NK-92 treated with Interleukin-12 subunit alpha and Interleukin-12 subunit beta, amount 100 ng/mL, for 24 hours (cell line): ENCODE measurements around the gene CHD6.

Experiments used
- DNase-seq: peaks from one replicate; lab custom pipeline; 2025; lab: John Stamatoyannopoulos, UW

Gene CHD6

DNA sequence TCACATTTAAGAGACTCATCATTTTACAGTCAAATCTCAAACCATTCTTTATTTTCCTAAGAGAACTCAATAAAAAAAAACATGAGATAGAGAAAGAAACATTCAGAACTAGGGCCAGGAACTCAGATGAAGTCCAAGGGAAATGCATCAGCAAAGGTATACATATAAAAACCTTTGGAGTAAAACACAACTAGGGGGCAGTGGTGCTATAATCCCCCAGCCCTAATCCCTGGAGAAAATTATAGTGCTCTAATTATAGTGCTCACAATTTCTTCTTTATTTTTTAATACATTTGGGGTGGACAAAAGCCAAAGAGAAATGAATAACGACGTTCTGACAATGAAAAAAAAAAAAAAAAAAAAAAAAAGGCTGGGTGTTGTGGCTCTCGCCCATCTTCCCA lies 151.0 kb downstream of the CHD6 start:
- no peak for DNase-seq

DNA sequence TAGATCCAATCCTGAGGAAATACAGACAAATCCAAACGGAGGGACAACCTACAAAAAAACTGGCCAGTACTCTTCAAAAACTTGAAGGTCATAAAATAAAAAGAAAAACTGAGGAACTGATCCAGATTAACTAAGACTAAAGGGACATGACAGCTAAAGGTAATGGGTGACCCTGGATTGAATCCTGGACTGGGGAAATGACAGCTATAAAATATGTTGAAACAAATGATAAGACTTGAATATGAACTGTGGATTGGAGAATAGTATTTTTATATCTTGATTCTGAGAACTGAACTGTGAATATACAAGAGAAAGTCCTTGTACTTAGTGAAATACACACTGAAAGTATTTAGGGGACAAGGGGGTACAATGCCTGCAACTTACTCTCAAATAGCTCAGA lies 154.6 kb downstream of the CHD6 start:
- DNase-seq = no peak

DNA sequence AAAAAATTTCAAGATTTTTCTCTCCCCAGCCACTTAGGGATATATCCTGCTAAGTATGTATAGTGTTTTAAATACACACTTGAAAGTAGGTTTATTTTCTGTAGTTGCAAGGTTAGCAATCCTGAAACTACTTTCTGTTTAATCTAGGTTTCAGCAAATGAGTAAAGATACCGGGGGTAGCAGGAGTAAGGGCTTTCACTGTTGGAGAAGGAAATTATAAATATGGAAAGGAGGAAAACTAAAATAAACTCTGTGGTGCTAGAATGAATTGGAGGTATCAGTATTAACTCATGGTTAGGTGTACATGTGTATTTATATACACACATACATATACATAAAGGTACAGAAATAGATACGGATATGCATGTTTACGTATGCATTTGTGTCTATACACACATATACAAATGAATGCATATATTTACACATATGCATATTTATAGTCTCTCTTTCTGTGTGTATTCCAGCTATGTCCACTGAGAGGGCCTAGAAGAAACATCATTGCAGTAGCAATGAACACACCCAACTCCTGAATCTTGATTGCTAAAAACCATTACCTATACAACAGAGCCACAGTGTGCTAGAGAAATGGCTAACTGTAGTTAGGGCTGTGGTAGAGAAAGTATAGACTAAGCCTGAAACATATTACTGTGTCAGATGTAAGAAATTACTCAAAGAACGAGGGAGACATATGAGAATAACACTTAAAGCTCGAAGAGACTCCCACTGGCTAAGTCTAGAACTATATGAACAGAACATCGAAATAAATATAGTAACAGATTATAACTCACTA lies 155.6 kb downstream of the CHD6 start:
- no peak for DNase-seq

DNA sequence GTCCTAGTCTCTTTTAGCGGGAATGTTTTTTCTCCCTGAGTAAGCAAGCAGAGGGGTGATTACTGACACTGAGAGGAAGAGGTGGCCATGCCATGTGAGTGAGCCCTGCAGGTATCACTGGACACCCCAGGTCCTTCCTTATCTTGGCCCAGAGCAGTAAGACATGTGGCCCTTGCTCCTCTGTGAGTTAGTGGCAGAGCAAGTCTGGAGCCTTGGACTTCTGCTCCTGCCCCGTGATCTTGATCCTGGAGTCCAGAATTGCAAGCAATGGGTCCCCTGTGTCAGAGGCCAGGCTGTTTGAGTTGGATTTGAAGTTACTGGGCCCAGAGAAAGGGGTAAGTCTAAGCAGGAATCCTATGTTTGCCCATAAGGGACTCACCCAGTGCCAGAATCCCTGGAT lies 159.4 kb downstream of the CHD6 start:
- no peak for DNase-seq

DNA sequence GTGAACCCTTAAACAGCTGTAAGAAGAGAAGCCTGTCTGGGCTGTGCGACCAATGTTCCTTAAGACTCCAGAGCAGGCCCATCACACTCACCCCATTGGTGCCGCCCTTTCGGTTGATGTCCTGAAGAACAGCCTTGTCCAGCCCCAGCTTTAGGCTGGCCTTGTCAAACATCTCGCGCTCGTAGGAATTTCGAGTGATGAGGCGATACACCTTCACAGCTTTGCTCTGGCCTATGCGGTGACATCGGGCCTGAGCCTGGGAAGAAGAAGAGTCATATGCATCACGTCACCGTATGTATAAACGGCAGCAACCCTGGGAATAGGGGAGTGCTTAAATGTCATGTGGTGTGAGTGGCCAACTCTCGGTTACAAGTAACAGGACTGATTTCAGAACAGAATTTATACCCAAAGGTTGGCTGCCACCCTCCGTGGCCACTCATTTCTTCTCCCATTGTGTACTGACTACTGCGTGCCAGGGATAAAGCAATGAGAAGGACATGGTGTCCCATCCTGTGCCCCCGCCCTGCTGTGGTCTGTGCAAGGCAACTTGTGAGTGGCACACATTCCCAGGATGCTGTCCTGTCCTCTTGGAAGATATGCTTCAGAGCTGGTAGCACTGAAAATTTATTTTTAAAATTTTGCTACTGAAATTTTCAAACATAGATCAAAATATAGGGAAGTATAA lies 160.9 kb downstream of the CHD6 start:
- DNase-seq = no peak

DNA sequence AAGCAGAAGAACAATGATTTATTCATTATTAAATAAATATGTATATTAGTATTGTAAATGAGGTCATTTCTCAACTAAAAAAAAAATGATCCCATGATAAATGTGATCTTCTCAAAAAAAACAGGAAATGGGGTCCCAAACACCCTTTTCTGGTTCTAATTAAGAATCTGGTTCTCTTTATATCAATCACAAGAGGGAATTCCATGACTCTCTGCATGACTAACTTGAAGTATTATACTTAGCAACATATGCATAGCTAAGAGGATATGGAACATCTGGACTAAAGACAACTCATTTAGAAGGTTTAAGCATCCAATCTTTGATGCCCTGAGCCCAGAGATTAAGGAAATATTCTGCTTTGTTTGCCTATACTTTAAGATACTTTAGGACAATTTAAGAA lies 161.8 kb downstream of the CHD6 start:
- DNase-seq = no peak

DNA sequence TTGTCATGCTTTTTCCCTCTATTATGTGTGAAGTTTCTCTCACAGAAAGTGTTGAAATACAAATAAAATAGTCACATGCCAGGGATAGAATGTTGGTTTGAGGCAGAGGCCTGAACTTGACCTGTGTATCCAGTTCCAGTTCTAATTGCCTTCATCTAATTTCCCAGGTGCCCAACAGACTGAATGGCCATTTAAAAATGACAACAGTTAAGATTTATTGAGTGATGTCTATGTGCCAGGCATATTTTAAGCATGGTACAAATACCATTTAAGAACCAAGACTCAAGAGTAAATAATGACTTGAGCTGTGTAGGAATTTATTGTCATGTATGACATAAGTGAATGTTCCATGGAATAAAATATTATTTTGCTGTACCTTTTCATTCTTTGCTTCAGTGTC lies 163.9 kb downstream of the CHD6 start:
- no peak for DNase-seq

DNA sequence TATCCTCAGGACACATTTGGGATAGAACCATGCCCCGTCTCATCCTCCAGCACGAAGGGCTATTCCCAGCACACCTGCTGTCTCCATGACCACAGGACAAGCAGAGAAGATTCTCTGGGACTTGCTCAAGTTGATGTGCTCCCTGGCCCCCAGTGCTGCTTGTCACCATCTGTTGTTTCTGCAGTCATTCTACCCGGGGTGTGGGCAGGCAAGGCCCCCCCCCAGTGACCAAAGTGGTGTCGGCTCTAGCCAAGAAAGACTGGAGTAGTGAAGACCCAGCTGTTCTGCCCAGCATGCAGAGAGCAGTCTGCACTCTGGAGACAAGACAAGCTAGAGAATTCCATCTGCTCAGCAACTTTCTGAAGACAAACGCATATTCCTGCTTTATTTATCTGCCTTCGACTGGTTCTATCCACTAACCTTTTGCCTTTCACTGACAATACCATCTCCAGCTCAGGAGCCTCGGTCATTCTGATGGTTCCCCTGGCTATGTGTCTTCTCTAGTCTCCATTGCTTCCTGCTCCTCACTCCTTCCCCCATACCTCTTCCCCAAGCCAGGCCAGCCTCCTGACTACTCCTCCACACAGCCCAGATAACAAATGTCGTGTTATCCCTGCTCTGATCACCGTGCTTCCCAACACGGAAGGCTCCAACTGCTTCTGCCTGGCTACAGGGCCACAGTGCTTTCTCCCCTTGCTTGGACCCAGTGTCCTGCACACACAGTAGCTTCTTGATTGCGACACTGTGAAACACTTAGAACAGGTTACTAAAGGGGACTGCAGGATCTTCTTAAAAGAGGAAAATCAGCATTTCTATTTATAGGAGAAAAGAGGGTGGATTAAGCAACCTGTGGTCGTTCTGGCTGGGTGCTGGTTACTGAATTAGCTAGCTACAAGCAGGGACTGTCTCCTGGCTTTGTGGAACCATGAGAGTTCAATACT lies 164.9 kb downstream of the CHD6 start:
- no peak for DNase-seq

DNA sequence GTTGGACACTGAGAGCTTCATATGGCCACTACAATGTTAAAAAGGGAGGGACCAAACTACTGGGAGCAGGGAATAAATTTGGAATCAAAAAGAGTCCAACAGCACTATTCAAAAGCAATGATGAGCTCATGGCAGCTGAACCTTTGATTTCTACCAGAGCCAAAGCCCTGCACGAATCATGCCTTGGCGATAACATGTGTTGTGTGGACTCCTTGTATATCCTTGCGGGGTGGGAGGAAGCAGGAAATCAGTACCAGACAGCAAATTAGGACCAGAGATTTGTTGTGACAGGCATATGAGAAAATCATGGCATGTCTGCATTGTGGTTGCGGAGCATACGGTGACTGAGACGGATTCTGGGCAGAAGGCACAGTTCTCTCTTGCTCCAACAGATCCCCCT lies 166.0 kb downstream of the CHD6 start:
- no peak for DNase-seq

DNA sequence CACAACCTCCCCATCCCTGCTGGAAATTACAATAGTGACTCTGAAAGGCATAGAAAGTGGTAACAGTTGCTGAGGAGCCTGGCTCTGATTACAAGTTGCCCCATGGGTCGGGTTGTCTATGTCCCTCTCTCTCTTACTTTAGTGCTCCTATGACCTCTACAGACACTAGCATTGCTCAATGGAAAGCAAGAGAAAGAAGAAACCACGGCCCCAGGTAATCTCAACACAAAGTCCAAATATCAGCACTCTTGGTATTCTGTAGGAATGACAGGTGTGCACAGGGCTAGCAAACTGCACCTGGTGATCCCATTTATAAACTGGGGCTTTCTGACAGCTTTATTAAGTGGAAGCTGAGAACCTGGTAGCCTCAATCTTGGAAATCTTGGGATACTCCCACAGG lies 171.2 kb downstream of the CHD6 start:
- DNase-seq = no peak

DNA sequence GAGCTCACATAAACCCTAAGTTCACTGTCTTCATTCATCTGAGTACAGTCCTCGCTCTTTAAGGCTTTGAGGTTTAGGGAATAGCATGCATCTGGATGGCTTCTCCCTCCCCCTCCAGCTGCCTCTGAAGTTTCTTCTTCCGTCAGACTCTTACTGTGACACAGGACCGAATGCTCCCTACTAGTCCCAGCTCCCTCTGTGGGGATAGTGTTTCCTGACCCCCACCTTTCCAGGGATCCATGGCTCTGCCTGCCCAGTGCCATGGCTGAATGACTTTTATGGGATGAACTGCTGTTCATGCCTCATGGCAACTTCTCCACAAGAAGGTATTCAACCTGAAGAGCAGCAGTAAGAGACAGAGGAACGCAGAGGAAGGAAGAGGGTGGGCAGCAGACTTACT lies 171.7 kb downstream of the CHD6 start:
- no peak for DNase-seq

DNA sequence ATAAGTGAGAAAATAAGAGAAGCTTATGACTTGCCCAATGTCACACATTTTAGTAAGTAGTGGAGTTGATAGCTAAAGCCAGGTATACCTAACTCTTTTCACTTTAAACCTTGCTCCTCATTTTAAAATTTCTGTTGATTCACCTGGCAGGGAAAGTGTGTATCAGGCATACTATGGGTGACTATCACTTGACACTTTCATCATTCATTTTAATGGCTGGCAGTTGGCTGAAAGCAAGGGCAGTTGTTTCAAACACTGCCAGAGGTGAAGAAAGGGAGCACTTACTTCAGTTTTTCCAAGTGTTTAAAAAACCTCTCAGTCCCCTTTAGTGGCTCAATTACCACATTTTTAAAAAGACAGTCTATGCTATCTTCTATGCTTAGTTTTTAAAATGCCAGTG lies 173.4 kb downstream of the CHD6 start:
- DNase-seq = no peak

DNA sequence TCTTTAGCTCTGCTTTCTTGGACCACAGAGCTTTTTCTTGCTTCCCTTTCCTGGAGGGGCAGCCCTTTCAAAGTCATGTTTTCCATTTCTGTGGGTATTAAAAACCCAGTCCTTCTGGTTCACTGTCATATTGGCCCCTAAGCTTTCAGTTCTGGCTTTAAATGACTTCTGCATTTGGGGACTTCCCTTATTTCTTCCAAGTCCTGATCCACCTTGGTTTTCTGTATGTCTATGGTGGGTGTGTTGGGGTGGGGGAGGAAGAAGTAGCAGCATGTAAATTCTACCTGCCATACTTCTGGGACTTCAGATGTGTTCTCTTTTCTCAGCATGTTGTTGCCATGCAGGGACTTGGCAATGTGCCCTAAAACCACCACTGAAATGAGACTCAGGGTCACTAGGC lies 174.5 kb downstream of the CHD6 start:
- no peak for DNase-seq

DNA sequence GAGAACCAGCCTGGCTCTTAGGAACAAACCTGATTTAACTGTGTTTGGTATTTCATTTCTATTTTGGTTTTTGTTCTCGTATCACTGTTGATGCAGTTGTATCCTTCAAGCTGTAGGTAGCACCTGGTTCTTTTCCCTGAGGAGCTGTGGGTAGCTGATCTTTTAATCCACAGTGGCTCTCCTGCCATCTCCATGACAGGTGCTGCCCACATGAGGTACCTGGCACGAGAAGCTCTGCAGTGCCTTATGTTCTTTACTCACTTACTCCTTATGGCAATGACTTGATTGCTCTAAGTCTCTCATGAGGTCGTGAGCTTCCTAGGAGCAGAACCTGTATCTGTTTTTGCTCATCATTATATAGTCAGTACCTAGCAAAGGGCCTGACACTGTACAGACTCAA lies 177.3 kb downstream of the CHD6 start:
- no peak for DNase-seq

DNA sequence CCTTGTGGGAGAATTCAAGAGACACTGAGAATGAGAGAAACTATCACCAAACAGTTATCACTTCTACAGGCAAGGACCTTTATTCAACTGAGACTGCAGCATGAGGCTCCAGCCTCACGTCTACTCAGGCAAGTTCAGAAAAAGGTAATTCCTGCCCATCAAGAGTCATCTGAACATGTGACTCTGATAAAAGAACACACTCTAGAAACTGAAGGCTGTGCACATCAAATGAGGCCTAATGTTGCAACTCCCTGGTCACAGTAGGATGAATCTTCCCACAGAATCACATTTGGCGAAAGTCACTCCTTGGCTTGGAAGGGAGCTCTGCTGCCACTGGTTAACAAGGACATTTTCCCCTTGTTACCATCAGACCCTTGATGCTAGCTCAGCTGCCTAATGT lies 180.3 kb downstream of the CHD6 start:
- DNase-seq = no peak

DNA sequence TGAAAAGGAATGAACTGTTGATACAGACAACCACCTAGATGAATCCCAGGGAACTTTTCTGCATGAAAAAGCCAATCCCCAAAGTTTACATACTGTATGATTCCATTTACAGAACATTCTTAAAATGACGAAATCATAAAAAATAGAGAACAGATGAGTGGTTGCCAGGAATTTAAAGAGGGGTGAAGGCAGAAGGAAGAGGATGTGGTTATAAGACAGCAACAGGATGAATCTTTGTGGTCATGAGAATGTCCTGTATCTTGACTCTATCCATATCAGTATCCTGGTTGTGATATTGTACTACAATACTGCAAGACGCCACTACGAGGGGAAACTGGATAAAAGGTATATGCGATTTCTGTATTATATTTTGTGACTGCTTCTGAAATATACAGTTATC lies 181.5 kb downstream of the CHD6 start:
- DNase-seq = no peak

DNA sequence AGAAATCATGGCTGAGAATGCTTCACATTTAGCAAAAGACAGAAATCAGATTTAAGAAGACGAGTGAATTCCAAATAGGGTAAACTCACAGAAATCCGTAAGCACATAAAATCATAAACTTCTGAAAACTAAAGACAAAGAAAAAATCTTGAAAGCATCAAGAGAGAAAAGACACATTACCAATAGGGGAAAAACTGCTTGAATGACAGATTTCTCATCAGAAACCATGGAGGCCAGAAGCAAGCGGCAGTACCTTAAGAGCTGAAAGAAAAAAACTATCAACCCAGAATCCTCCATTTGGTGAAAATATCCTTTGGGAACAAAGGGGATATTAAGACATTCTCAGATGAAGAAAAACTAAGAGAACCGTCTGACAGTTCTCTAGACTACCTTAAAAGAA lies 185.0 kb downstream of the CHD6 start:
- DNase-seq = no peak

DNA sequence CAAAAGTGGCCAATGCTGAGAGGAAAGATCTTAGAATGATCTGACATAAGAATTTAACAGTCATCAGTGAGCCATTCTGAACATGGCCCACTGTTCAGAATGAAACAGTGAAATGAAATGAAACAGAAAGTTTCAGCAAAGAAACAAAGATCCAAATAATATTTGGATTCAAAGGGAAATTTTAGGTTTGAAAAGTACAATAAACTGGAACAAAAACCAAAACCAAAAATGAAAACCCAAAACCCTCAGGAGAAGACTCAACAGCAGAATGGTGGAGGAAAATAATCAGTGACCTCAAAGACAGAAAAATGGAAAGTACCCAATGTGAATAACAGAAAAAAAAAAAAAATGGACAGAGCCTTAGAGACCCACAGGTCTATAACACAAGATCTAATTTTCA lies 185.4 kb downstream of the CHD6 start:
- no peak for DNase-seq

DNA sequence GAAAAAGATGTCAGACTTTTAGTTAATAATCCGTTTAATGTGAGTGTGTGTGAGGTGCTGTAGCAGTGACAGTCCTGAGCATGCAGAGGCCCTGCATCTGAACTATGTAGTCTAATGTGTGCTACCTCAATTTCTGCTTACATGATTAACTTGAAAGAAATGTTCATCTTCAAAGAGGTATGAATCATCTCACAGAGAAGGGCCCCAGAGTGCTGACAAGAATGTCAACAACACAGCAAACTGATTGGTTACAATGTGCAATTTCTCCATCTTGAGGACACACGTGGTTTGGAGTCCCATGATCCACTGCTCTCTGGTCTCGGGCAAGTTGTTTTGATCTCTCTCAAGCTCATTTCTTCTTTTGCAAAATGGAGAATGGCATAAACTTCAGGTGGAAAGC lies 189.9 kb downstream of the CHD6 start:
- DNase-seq = no peak

DNA sequence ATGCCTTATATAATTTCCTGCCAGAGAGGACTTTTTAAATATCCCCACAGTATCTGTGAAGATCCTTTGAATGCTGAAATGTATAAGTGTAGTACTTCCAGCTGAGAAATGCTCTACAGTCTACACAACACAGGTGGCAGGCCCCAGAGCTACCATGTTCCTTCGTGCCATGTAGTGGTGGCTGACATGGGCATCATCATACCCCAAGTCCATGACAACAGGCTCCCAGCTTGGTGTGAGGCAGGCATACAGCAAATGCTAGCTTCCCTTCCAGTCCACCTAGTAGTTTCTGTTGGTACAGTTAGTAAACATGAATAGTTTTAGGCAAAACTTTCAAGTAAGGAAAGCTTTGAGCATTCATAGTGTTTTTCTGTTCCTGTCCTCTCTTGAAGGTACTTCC lies 190.3 kb downstream of the CHD6 start:
- no peak for DNase-seq

DNA sequence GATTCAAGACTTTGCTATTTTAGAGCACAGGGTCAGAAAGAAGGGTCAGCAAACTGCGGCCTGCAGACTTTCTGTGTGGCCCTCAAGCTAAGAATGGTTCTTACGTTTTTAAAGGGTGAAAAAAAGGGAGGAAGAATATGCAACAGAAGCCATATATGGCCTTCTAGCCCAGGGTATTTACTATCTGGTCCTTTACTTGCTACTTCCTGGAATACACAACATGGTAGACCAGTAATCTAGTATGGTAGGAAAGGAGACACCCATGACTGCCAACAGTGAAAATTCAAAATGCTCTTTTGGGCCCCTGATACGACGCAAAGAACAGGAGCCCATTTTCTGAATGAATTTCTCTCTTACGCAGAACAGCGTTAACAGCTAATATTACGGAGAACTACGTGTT lies 191.2 kb downstream of the CHD6 start:
- DNase-seq = no peak

DNA sequence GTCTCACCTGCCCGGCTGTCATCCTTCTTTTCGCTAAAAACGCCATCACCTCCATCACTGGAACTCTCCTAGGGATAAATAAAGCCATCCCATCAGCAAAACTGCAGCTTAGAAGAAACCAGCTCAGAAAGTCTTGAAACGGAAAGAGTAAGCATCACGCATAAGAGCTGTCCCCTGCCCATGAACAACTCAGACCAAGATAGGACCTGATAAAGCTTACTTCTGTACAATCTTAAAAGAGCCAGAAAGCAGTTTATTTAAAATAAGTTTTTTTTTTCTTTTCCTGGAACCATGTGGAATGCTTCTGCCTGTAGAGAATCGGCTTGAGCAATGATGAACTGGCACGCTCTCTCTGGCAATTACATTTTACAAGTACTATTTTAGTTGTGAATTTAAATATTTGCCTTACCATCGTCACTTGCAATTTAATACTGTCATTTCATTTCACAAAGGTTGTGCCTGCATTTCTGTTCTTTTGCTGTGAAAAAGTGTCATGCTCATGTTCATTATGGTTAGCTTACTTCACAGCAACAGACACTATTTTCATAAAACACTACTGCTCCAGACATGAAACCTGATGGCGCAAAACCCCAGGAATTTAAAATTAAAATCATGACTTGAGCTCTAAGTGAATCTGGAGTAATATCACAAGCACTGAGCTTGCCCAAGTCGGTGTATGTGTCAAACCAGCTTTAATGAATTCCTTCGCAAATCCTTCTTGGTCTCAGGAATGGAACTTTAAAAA lies 191.9 kb downstream of the CHD6 start:
- no peak for DNase-seq
